HG03064 (cell line): ENCODE measurements around the gene PGM3.

Experiments
- ATAC-seq: cut with Tn5 transposase; IDR thresholded peaks from one replicate; pipeline ENCODE4 v1.9.1; 2021; ENCODE audit warnings: low read depth; ENCODE audit not compliant: unreplicated experiment

Gene PGM3

DNA sequence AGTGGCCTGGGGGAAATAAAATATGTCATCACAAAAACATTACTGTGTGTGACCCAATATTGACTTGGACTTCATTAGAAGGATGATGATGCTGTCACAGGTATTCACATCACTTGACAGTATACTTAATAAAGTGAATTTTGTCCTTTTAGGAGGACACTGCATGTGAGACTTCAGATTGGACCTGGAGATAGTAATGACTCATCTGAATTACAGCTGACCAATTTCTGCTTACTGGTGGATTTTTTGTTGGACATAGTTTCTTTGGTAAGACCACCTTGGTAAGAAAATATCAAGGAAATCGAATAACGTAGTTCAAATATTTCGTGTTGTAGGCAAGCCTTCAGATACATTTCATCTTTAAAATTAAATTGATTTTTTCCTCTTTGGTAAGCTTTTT is 68.5 kb downstream of the PGM3 start:
- ATAC-seq: no peak

DNA sequence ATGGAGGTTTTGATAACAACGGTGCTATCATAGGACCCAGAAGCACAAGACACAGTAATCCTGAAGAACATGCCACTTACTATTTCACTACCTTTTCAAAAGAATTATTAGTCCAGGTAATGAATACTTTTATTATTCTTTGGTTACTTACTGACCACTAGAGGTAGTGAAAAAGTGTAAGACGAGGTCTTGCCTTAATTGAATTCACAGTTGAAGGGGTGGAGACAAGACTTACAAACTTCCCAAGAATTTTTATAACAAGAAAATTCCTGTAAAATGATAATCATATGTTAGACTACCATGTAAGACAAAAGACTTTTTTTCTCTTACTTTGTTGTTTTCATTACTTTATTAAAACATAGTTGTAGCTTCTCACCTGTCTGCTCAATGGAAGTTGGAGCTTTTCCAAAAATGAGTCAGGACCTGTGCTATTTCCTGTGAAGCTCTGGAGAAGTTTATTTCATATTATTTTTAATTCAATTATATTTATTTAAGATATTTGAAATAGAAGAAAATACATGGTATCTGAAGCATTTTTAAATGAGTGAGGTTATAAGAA is 73.2 kb downstream of the PGM3 start:
- ATAC-seq: no peak

DNA sequence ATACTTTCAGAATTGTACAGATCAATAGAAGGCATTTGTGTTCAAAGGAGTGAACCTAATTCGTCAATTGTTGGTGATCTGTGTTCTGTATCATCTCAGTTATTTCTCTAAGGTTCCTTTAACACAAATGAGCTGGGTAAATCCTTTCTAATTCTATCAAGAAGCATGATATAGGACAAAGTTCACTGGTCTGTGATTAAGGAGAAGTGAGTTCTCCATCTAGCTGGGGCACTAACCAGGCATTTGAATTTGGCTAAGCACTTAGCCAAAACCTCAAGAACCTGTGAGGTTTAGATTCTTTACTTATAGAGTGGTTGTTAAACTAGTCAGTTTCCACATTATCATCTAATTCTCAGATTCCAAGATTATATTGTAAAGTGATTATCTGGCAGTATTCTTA is 75.3 kb downstream of the PGM3 start:
- no peak for ATAC-seq
